HepG2 (cell line): ENCODE measurements around the gene ATP10A. TPM values are rescaled to one million over a fixed set of nuclear protein-coding genes. Genes with fewer than 3 reads are reported as not detected.

ENCODE experiments used
- ATAC-seq: fragments of 200-7000 bp; cut with Tn5 transposase; 3 replicates; pipeline ENCODE4 v1.9.1; 2020; ENCODE audit warnings: mild to moderate bottlenecking, moderate library complexity
- BruUV-seq: library from RNA; stranded (reverse); fragments of 400-500 nt; replicated peaks from 2 replicates; lab custom pipeline; 2021; lab: Mats Ljungman, UMichigan
- CTCF ChIA-PET: fragments of 300-600 bp; formaldehyde crosslinking; extraction: SDS; loops from one replicate; lab custom pipeline; 2021; ENCODE audit warnings: low total read pairs, inconsistent platforms, low intra/inter-chr PET ratio; lab: Yijun Ruan, JAX
- POLR2A ChIA-PET: fragments of 350-600 bp; sonication (Branson Sonifier 250); formaldehyde crosslinking; loops from one replicate; lab custom pipeline; 2020; ENCODE audit warnings: antibody characterized with exemption, inconsistent platforms; lab: Yijun Ruan, JAX
- DNase-seq: peaks from one replicate; pipeline ENCODE4 v3.0.0-alpha.2; 2015; ENCODE audit warnings: low spot score
- FAIRE-seq: peaks from 3 replicates; lab custom pipeline; 2011; peaks lifted over from hg19 to GRCh38; lab: Jason Lieb, UNC
- H2AFZ ChIP-seq: one replicate; pipeline ENCODE4 v1.6.1; 2011; ENCODE audit warnings: low read length, inconsistent platforms
- H3K27ac ChIP-seq: fragments of 300-600 bp; 3 replicates; pipeline ENCODE4 v1.8.0; 2011; ENCODE audit warnings: mixed run types, mild to moderate bottlenecking, mixed read lengths, low read length, inconsistent platforms; ENCODE audit not compliant: insufficient read depth; ENCODE audit errors: extremely low read length
- H3K27me3 ChIP-seq, 2 experiments: fragments of 200-600 bp in 1 of 2; 2 replicates in 1 of 2; 3 replicates in 1 of 2; pipeline versions ENCODE4 v1.6.0 to v1.8.0; 2011; ENCODE audit warnings: low read length in 2 of 2, mild to moderate bottlenecking in 2 of 2, moderate library complexity in 2 of 2, inconsistent platforms in 1 of 2; ENCODE audit not compliant: insufficient read depth in 2 of 2, control insufficient read depth in 1 of 2
- H3K36me3 ChIP-seq, 2 experiments: fragments of 200-600 bp in 1 of 2; replicated peaks in 1 of 2; 2 replicates in 1 of 2; 3 replicates in 1 of 2; pipeline versions ENCODE4 v1.5.1 to v1.8.0; 2011; ENCODE audit warnings: low read length in 2 of 2, inconsistent platforms in 1 of 2; ENCODE audit not compliant: insufficient read depth in 2 of 2, control insufficient read depth in 1 of 2
- H3K4me1 ChIP-seq: 2 replicates; pipeline ENCODE4 v1.5.1; 2012; ENCODE audit warnings: low read length, inconsistent platforms; ENCODE audit not compliant: insufficient read depth
- H3K4me2 ChIP-seq: 2 replicates; pipeline ENCODE4 v1.6.0; 2011; ENCODE audit warnings: low read depth, low read length, inconsistent platforms
- H3K4me3 ChIP-seq, 3 experiments: fragments of 200-600 bp in 1 of 3; sonication (generic), shearing (Covaris generic) in 1 of 3; replicated peaks in 1 of 3; 2 replicates each; pipeline ENCODE4 v1.5.1; 2011 to 2016; ENCODE audit warnings: low read length in 3 of 3, inconsistent platforms in 2 of 3, low read depth in 2 of 3, mild to moderate bottlenecking in 2 of 3, control low read depth in 1 of 3, mixed read lengths in 1 of 3; ENCODE audit not compliant: insufficient read depth in 1 of 3
- H3K79me2 ChIP-seq: one replicate; pipeline ENCODE4 v1.6.1; 2011; ENCODE audit warnings: low read length, inconsistent platforms; ENCODE audit not compliant: insufficient read depth
- H3K9ac ChIP-seq: 2 replicates; pipeline ENCODE4 v1.6.0; 2011; ENCODE audit warnings: mild to moderate bottlenecking, low read depth, low read length, inconsistent platforms; ENCODE audit not compliant: insufficient read depth
- H3K9me3 ChIP-seq: 2 replicates; pipeline ENCODE4 v1.5.1; 2012; ENCODE audit warnings: mild to moderate bottlenecking, low read length
- H4K20me1 ChIP-seq: 2 replicates; pipeline ENCODE4 v1.6.0; 2011; ENCODE audit warnings: inconsistent platforms, mild to moderate bottlenecking, low read length, moderate library complexity; ENCODE audit not compliant: insufficient read depth
- CBX1 ChIP-seq: IDR thresholded peaks from one replicate; pipeline ENCODE4 v1.6.1; 2016; ENCODE audit warnings: antibody characterized with exemption, low read depth
- CENPBD1 ChIP-seq: sonication (generic); formaldehyde crosslinking; IDR thresholded peaks from 2 replicates; pipeline ENCODE4 v1.8.0; 2022; ENCODE audit warnings: missing genetic modification reagents, low read depth, mild to moderate bottlenecking, borderline replicate concordance
- NAIF1 ChIP-seq: sonication (generic); formaldehyde crosslinking; IDR thresholded peaks from 2 replicates; pipeline ENCODE4 v1.5.0; 2020; ENCODE audit warnings: mild to moderate bottlenecking, missing genetic modification reagents, borderline replicate concordance
- NRL ChIP-seq: sonication (generic); formaldehyde crosslinking; IDR thresholded peaks from 2 replicates; pipeline ENCODE4 v1.5.0; 2020; ENCODE audit warnings: missing genetic modification reagents, mild to moderate bottlenecking, moderate library complexity, borderline replicate concordance
- PRPF4 ChIP-seq: fragments of 200-400 bp; formaldehyde crosslinking; IDR thresholded peaks from 2 replicates; pipeline ENCODE4 v1.6.1; 2016; ENCODE audit warnings: low read length, low read depth; ENCODE audit not compliant: poor library complexity, severe bottlenecking
- RELA ChIP-seq: sonication (generic); formaldehyde crosslinking; IDR thresholded peaks from 2 replicates; pipeline ENCODE4 v1.4.0; 2020; ENCODE audit warnings: missing genetic modification reagents
- ZFP41 ChIP-seq: sonication (generic); formaldehyde crosslinking; IDR thresholded peaks from 2 replicates; pipeline ENCODE4 v1.4.0; 2020; ENCODE audit warnings: mild to moderate bottlenecking, missing genetic modification reagents, borderline replicate concordance
- ZNF24 ChIP-seq: fragments of 450-650 bp; IDR thresholded peaks from 2 replicates; pipeline ENCODE4 v1.6.1; 2017; ENCODE audit warnings: antibody characterized with exemption, mild to moderate bottlenecking
- ZNF260 ChIP-seq: sonication (generic); formaldehyde crosslinking; IDR thresholded peaks from 2 replicates; pipeline ENCODE4 v1.4.0; 2020; ENCODE audit warnings: missing genetic modification reagents, low read depth, mild to moderate bottlenecking, borderline replicate concordance
- ZNF263 ChIP-seq: sonication (generic); formaldehyde crosslinking; IDR thresholded peaks from 2 replicates; pipeline ENCODE4 v1.4.0; 2020; ENCODE audit warnings: missing genetic modification reagents
- ZNF546 ChIP-seq: sonication (generic); formaldehyde crosslinking; conservative IDR thresholded peaks from 2 replicates; pipeline ENCODE4 v1.8.1; 2023; ENCODE audit warnings: mild to moderate bottlenecking, missing genetic modification reagents
- ZNF567 ChIP-seq: sonication (generic); formaldehyde crosslinking; IDR thresholded peaks from 2 replicates; pipeline ENCODE4 v1.8.1; 2023; ENCODE audit warnings: mild to moderate bottlenecking, missing genetic modification reagents, borderline replicate concordance
- ZNF724P ChIP-seq: sonication (generic); formaldehyde crosslinking; IDR thresholded peaks from 2 replicates; pipeline ENCODE4 v1.8.0; 2022; ENCODE audit warnings: missing genetic modification reagents, borderline replicate concordance
- WGBS: methylation state at CpG from one replicate; pipeline ENCODE4 v1.1.6; 2017; ENCODE audit warnings: low lambda C conversion rate; 5-methylcytosine and 5-hydroxymethylcytosine counted together
- in situ Hi-C: cut with HindIII; loops from 2 replicates; pipeline ENCODE4 v1.10.0; 2017; ENCODE audit warnings: low pct_unique_long_range_greater_than_20kb; ENCODE audit not compliant: extremely low pct_ligation_motif_present
- intact Hi-C: fragments of 100-400 bp; cut with micrococcal nuclease; formaldehyde crosslinking; loops from one replicate; pipeline ENCODE4 v1.10.0; 2022; ENCODE audit not compliant: unreplicated experiment
- polyA plus RNA-seq, 8 experiments: library from polyadenylated mRNA; depleted of rRNA in 3 of 8; stranded (reverse) in 7 of 8; unstranded in 1 of 8; fragments of >200 nt; fragmentation: Illumina TruSeq in 4 of 8; extraction: Trizol in 4 of 8; gene quantifications; 2 replicates each; pipeline versions ENCODE4 v1.2.1 to v1.2.3, GENCODE V29; 2011 to 2016; ENCODE audit warnings: low read depth in 4 of 8, missing spikeins in 1 of 8, mixed read lengths in 1 of 8; ENCODE audit not compliant: insufficient read depth in 1 of 8
- total RNA-seq, 5 experiments: library from RNA; depleted of rRNA; stranded (reverse); fragments of >200 nt; fragmentation: Illumina TruSeq; extraction: Trizol; gene quantifications; 2 replicates each; pipeline ENCODE4 v1.2.3, GENCODE V29; 2016; ENCODE audit warnings: low read depth in 1 of 5
- TF ChIP-seq, protein P1 (sequence below), 2 experiments: sonication (generic) in 1 of 2; formaldehyde crosslinking in 1 of 2; IDR thresholded peaks; 2 replicates each; pipeline versions ENCODE4 v1.4.0 to v1.6.1; 2016 to 2020; ENCODE audit warnings: borderline replicate concordance in 1 of 2, low read depth in 1 of 2, mild to moderate bottlenecking in 1 of 2, missing genetic modification reagents in 1 of 2

ATP10A gene
- total and polyA plus RNA-seq, 2 of the 13 experiments (the other 11 are each of a cell fraction or from before 2014, with no cell fraction given), result 0.58 to 4.2 TPM

GRCh38 chr15:25763954-25764353 lies 99.2 kb downstream of the ATP10A start:
- DNase-seq (no peak), FAIRE-seq (no peak), ATAC-seq (no peak)
- Histone ChIP-seq H3K36me3 (no peaks in the 10 kb centered on the region), H3K4me2 (no peak overlapping the region), H3K9ac (no peak overlapping the region), H3K79me2 (no peaks in the 10 kb centered on the region), H3K9me3 (no peaks in the 10 kb centered on the region), H3K4me3 (no peak overlapping the region), H3K27me3 (no peaks in the 10 kb centered on the region), H3K27ac (no peak overlapping the region), H4K20me1 (no peaks in the 10 kb centered on the region), H2AFZ (no peak overlapping the region), H3K4me1 (peaks cover 17% of the 10 kb centered on the region)
- ChIA-PET POLR2A (no interaction called here), CTCF (no interaction called here)
- intact Hi-C loops, result no loop called here
- 76% methylated on average over 7 of the region's 7 CpGs for WGBS
- no TSS peak for BruUV-seq
- TF ChIP-seq NRL (CRISPR knock-in tag) (no peak), ZFP41 (CRISPR knock-in tag) (no peak), CBX1 (no peak), RELA (CRISPR knock-in tag) (no peak), ZNF567 (CRISPR knock-in tag) (no peak), ZNF724P (no peak)
- in situ Hi-C loops, result no loop called here

DNA sequence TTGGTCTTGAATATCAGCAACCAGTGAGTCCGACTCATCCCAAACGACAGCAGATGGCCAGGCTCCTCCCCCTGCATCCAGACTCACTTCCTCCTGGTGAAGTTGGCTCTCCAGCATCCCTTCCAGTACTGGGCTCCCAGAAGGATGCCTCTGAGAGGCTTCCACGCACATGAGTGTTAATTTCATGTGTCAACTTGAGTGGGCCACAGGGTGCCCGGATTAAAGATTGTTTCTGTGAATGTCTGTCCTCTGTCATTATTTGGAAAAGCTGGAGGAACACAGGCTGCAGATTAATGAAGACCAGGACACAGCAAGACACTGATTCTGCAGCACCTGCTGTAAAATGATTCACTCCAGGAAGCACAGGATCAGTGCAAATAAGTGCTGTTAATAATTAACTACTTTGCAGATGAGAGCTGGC lies 99.8 kb downstream of the ATP10A start:
- intact Hi-C loops (no loop called here), in situ Hi-C loops (no loop called here)
- no peaks in the 10 kb centered on the region for H3K9me3 ChIP-seq
- no TSS peak for BruUV-seq
- DNase-seq, result no peak
- peak; percentile 76 for ATAC-seq
- H4K20me1 ChIP-seq, result no peaks in the 10 kb centered on the region
- H3K4me2 ChIP-seq, result no peak overlapping the region
- no peak overlapping the region for H2AFZ ChIP-seq
- no peak for FAIRE-seq
- H3K36me3 ChIP-seq, result no peaks in the 10 kb centered on the region
- H3K4me3 ChIP-seq, result no peak overlapping the region
- H3K79me2 ChIP-seq, result no peaks in the 10 kb centered on the region
- POLR2A ChIA-PET, result no interaction called here
- no peak overlapping the region for H3K9ac ChIP-seq
- no peak overlapping the region for H3K27ac ChIP-seq
- peaks cover 17% of the 10 kb centered on the region for H3K4me1 ChIP-seq
- H3K27me3 ChIP-seq, result no peaks in the 10 kb centered on the region
- WGBS, result 21% methylated on average over 4 of the region's 4 CpGs
- CTCF ChIA-PET, result no interaction called here
- TF ChIP-seq, protein P1, sequence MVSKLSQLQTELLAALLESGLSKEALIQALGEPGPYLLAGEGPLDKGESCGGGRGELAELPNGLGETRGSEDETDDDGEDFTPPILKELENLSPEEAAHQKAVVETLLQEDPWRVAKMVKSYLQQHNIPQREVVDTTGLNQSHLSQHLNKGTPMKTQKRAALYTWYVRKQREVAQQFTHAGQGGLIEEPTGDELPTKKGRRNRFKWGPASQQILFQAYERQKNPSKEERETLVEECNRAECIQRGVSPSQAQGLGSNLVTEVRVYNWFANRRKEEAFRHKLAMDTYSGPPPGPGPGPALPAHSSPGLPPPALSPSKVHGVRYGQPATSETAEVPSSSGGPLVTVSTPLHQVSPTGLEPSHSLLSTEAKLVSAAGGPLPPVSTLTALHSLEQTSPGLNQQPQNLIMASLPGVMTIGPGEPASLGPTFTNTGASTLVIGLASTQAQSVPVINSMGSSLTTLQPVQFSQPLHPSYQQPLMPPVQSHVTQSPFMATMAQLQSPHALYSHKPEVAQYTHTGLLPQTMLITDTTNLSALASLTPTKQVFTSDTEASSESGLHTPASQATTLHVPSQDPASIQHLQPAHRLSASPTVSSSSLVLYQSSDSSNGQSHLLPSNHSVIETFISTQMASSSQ (IDR thresholded peaks at IDR 0.05; ENCODE audit: low read depth), result peak; percentile 65; the same call in 1 of the 2 replicates
- TF ChIP-seq, protein P1 (CRISPR knock-in tag; IDR thresholded peaks at IDR 0.05; ENCODE audit: borderline replicate concordance), result no peak; the same call in 1 of the 2 replicates
- TF ChIP-seq NAIF1 (CRISPR knock-in tag) (no peak), CENPBD1 (CRISPR knock-in tag) (no peak), ZNF546 (CRISPR knock-in tag) (no peak), ZNF263 (CRISPR knock-in tag) (peak; percentile 52; the same call in 1 of the 2 replicates), ZNF24 (no peak), ZNF260 (no peak), PRPF4 (no peak)
